ENCODE data around the gene UNC13D. TPM values are rescaled to one million over a fixed set of nuclear protein-coding genes. Genes with fewer than 3 reads are reported as not detected.

Gene UNC13D
- total RNA-seq, 2 experiments from 2014 or later, result 212 to 218 TPM

DNA sequence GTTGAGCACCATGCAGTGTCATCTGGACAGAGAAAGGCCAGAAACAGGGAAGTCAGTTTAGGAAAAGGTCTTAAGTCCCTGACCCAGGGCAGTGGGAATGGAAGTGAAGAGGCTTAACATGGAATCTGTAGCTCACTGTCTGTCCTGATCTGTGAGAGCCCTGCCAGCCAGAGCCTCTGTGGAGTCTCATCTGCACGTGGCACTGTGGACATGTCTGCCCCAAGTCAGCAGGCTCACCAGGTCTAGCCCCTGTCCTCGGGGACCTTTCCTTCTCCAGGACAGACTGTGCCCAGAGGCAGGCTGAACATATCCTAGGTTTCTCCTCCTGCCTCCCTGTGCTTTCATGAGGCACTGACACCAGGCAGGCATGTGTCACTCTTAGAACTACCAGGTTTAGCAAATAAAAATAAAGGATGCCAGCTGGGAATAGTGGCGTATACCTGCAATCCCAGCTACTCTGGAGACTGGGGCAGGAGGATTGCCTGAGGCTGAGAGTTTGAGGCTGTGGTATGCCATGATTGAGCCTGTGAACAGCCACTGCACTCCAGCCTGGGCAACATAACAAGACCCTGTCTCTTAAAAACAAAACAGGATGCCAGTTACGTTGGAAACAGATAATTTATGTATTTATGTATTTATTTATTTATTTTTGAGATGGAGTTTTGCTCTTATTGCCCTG lies 37.2 kb downstream of the UNC13D start:
- peaks cover 11% of the 10 kb centered on the region for H3K4me1 Mint-ChIP-seq
- H3K4me3 Mint-ChIP-seq, result no peak overlapping the region
- DNase-seq, result no peak
- H3K9me3 Mint-ChIP-seq (ENCODE audit: low read depth), result no peaks in the 10 kb centered on the region
- H3K27ac Mint-ChIP-seq, result no peak overlapping the region
- no peak for ATAC-seq
- H3K27me3 Mint-ChIP-seq, result no peaks in the 10 kb centered on the region
- CTCF ChIA-PET, result interaction anchor here (0.9 to 1.4 kb wide), 3 partner anchors 11 to 23 kb away, joined by 3 read pairs; no protein-coding TSS in a partner anchor
- no peaks in the 10 kb centered on the region for H3K36me3 Mint-ChIP-seq

DNA sequence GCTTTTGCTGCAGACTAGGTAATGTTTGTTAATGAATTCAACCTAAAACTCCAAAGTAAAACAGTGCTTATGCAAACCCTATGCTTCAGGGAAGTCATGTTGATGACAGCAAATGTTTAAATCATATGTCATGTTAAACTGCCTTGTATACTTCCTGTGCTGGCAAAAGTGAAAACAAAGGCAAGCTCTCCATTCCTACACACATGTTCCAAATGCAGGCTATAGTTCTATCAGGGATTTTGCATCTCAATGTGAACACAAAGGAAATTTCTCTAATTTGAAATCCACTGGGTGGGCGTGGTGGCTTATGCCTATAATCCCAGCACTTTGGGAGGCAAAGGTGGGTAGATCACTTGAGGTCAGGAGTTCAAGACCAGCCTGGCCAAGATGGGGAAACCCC lies 40.3 kb downstream of the UNC13D start:
- DNase-seq (no peak), ATAC-seq (no peak)
- Mint-ChIP-seq H3K36me3 (peaks cover 3% of the 10 kb centered on the region), H3K9me3 (ENCODE audit: low read depth) (no peaks in the 10 kb centered on the region), H3K27ac (peak overlapping the region; percentile 0), H3K4me3 (no peak overlapping the region), H3K27me3 (no peaks in the 10 kb centered on the region), H3K4me1 (peaks cover 11% of the 10 kb centered on the region)
- CTCF ChIA-PET, result interaction anchor here (0.6 to 2.6 kb wide), 7 partner anchors 11 to 56 kb away, joined by 3 to 9 read pairs (median 4); partner anchors contain the start of gene GALK1

DNA sequence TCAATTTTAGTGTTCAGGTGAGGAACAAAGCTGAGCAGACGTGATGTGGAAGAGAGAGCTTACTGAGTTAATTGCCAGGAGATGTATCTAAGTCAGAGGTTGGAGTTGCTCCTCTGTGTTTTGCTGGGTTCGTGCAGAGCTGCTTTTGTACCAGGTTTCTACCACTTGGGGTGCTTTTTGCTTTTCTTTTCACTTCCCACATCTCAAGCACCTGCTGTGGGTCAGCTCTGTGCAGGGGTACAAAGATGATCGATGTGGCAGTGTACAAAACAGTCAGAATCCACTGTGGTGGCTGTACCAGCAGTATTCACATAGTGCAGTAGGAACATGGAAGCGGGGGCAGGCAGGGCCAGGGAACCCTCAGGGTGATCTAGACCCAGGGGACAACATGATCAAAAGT lies 44.8 kb downstream of the UNC13D start:
- Mint-ChIP-seq H3K27ac (no peak overlapping the region), H3K9me3 (ENCODE audit: low read depth) (no peaks in the 10 kb centered on the region), H3K4me3 (no peak overlapping the region), H3K27me3 (no peaks in the 10 kb centered on the region), H3K4me1 (peaks cover 29% of the 10 kb centered on the region), H3K36me3 (peaks cover 17% of the 10 kb centered on the region)
- CTCF ChIA-PET, result interaction anchor here (1.3 to 1.7 kb wide), 5 partner anchors 13 to 167 kb away, joined by 3 to 5 read pairs (median 3); no protein-coding TSS in a partner anchor
- no peak for ATAC-seq
- DNase-seq, result no peak

DNA sequence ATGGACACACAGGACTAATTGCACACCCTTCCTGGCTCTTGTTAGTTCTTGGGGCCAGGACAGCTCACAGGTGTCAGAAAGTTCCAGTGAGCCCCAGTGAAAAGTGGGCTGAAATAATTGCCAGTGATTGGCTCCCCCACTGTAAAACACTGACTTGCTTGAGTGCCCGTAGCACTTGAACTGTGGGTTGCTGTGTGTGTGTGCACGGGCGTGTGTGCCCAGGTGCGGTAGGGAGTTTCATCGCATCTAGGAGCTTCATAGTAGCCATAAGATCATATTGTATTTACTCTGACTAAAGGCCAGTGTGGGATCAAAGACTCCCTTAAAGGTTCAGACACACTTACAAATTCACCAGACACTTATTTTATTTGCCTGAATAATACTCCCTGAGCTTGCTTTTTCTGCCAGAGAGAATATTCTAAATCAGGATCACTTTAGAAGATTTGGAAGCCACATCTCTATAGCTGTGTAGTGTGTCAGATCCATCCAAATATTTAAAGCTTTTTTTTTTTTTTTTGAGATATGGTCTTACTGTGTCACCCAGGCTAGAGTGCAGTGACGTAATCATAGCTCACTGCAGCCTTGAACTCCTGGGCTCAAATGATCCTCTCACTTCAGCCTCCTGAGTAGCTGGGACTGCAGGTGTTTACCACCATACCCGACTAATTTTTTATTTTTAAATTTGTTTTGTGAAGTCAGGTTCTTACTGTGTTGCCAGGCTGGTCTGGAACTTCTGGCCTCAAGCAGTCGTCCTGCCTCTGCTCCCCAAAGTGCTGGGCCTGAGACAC lies 48.2 kb downstream of the UNC13D start:
- Mint-ChIP-seq H3K36me3 (peaks cover 31% of the 10 kb centered on the region), H3K27me3 (no peaks in the 10 kb centered on the region), H3K27ac (no peak overlapping the region), H3K9me3 (ENCODE audit: low read depth) (no peaks in the 10 kb centered on the region), H3K4me3 (no peak overlapping the region), H3K4me1 (peaks cover 41% of the 10 kb centered on the region)
- no peak for DNase-seq
- ATAC-seq, result no peak
- CTCF ChIA-PET, result interaction anchor here (1.0 to 2.5 kb wide), 10 partner anchors 9 to 59 kb away, joined by 3 to 10 read pairs (median 6); partner anchors contain the start of genes GALK1 and WBP2

DNA sequence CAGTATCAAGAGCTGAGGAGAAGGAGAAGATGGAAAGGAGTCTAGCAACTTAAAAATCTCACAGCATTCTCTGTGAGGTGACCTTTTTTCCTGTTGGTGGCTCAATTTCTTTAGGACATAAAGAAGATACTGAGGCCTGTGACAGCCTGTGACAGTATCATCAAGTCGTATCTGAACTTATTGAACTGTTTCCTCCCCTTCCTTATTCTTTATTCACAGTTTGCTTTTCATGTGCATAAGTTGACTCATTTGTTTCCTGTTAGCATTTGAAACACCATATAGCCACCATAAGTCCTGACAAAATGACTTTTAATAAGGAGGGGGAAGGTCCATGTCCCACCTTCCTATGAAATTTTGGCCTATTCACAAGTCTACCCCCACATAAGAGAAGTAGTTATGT lies 50.7 kb downstream of the UNC13D start:
- H3K4me1 Mint-ChIP-seq, result peaks cover 45% of the 10 kb centered on the region
- peak overlapping the region; percentile 34 for H3K27ac Mint-ChIP-seq
- CTCF ChIA-PET, result interaction anchor here (0.6 to 1.1 kb wide), 2 partner anchors 10 to 106 kb away, joined by 3 read pairs; no protein-coding TSS in a partner anchor
- H3K9me3 Mint-ChIP-seq (ENCODE audit: low read depth), result no peaks in the 10 kb centered on the region
- DNase-seq (no peak), ATAC-seq (peak; percentile 27)
- H3K36me3 Mint-ChIP-seq, result peaks cover 33% of the 10 kb centered on the region
- no peaks in the 10 kb centered on the region for H3K27me3 Mint-ChIP-seq
- H3K4me3 Mint-ChIP-seq, result no peak overlapping the region

DNA sequence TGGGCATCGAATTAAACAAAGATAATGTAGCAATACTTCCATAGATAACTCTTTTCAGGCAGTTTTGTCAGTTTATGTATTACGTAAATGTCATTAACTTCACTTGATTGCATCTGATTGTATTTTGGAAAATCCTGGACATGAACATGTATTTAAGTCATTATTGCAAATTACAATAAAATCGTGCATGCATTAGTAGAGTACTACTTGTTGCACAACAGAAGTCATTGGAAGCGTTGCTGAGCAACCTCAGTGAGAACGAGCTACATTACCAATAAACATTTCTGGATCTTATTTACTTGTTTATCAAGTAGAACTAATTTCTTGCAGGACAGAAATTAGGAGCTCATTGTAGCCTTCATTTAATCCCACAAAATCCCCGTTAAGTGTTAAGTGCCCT lies 53.0 kb downstream of the UNC13D start:
- Mint-ChIP-seq H3K4me3 (no peak overlapping the region), H3K27ac (no peak overlapping the region), H3K36me3 (peaks cover 31% of the 10 kb centered on the region), H3K27me3 (no peaks in the 10 kb centered on the region), H3K4me1 (peaks cover 48% of the 10 kb centered on the region), H3K9me3 (ENCODE audit: low read depth) (no peaks in the 10 kb centered on the region)
- no peak for DNase-seq
- CTCF ChIA-PET, result interaction anchor here (1.1 to 4.3 kb wide), 5 partner anchors 26 to 44 kb away, joined by 3 to 16 read pairs (median 4); partner anchors contain the start of gene GALK1
- no peak for ATAC-seq

DNA sequence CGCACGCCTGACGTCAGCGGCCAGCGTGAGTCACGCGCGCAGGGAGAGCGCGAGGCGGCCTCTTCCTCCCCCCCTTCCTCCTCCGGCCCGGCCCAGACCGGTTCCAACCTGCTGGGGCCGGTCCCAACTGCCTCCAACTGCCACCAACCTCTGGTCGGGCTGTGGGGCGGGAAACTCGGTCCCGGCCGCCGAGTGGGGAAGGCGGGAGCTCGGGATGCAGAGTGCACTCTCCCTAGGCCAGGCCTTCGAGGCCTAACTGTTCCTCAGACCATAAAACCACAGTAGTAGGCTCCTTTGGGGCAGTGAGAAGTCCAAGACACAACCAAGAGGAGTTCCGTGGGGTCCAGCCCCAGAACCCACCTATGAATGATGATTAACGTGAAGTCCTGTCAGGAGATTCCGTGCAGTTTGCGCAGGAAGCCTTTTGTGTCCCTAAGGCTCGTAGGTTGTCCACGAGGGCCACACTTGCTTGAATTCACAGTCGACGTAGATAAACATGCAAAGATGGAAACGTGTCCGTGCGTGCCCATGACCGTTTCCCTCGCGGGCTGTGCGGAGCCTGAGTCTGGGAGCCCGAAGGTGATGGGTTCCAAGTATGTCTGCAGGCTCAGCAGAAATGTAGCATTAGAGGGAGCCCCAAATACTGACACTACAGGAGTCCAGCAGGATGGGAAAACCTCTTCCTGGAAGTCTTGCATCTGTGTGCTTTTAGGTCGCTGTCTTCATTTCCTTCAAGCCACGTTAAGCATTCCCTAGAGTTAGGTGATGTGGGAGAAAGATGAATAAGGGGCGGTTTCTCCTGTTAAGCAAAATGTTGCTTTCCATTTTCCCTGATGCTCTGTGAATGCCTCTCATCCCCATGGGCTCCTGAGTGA lies 59.0 kb downstream of the UNC13D start:
- Mint-ChIP-seq H3K4me1 (peaks cover 44% of the 10 kb centered on the region), H3K27me3 (no peaks in the 10 kb centered on the region)

DNA sequence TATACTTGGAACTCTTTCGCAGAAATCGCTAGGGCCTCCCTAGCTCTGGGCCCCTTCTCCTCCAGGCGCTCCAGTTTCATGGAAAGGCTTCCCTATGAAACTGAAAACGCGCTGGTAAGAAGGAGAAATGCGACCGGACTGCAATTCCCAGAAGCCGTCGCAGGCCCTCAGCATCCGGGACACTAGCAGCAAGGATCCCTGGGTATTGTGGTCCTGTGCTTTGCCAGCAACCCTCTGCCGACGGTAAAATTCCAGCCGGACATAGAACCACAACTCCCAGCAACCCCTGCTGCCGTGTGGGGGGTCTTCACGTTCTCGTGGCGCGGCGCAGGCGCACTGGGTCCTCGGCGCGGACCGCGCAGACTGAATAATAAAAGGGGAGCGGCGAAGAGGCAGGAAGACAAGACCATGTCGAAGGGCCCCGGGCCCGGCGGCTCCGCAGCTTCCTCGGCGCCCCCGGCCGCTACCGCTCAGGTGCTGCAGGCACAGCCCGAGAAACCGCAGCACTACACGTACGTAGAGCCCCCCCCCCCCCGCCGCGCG lies 59.7 kb downstream of the UNC13D start, which contains the start of gene UNK:
UNK (plus strand) TSS at position 334 of the 543 bp plus-strand sequence; CDS start at position 409, 75 bp downstream.
- H3K4me1 Mint-ChIP-seq, result peaks cover 50% of the 10 kb centered on the region

More for the DNA sequence above, 59.0 kb downstream of the UNC13D start:
- Mint-ChIP-seq H3K27ac (peak overlapping the region; percentile 100), H3K4me3 (peak overlapping the region; percentile 79), H3K9me3 (ENCODE audit: low read depth) (no peaks in the 10 kb centered on the region), H3K36me3 (peaks cover 7% of the 10 kb centered on the region)
- ATAC-seq (peak; percentile 62), DNase-seq (peak; percentile 95)
- CTCF ChIA-PET, result interaction anchor here (0.8 to 2.3 kb wide), 10 partner anchors 14 to 153 kb away, joined by 3 to 14 read pairs (median 7); partner anchors contain the start of genes GALK1, TRIM65 and WBP2

DNA sequence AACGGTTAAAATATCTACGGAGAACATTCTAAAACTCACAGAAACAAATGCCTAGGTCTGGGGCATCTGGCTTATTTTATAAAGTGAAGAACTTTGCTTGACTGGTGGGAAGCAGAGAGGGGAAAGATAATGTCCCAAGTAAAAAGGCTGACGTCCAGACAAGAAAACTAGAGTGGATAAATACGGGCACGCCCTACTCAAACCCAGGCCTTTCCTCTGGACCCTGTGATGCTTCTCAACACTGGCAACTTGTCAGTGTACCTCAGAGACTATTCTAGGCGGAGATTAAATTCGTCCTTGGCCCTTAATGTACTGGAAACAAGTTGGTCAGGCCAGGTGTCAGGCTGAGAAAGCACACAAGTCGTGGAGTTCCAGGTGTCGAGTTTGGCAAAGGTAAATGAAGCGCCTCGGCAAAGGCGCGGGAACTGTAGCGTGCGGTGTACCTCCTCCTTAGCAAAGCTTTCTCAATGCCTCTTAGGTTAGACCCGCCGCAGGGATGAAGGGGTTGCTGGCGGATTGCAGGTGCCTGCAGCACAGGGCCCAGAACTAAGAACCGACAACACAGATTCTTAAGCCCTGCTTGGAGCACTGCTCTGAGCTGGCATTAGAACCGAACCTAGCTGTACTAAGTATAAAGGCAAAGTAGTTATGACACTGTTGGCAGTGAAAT lies 60.3 kb downstream of the UNC13D start:
- H3K4me3 Mint-ChIP-seq, result peak overlapping the region; percentile 79
- no peaks in the 10 kb centered on the region for H3K9me3 Mint-ChIP-seq (ENCODE audit: low read depth)
- peaks cover 11% of the 10 kb centered on the region for H3K36me3 Mint-ChIP-seq
- H3K4me1 Mint-ChIP-seq, result peaks cover 51% of the 10 kb centered on the region
- DNase-seq (peak; percentile 67), ATAC-seq (peak; percentile 2)
- peak overlapping the region; percentile 100 for H3K27ac Mint-ChIP-seq
- CTCF ChIA-PET, result interaction anchor here (0.6 to 2.6 kb wide), 25 partner anchors 9 to 484 kb away, joined by 3 to 18 read pairs (median 5); partner anchors contain the start of genes GALK1, SMIM5, TRIM65 and UNC13D
- peaks cover 2% of the 10 kb centered on the region for H3K27me3 Mint-ChIP-seq

More for the DNA sequence above, 59.7 kb downstream of the UNC13D start, which contains the start of gene UNK:
- DNase-seq (peak; percentile 99), ATAC-seq (peak; percentile 72)
- Mint-ChIP-seq H3K27me3 (peaks cover 1% of the 10 kb centered on the region), H3K4me3 (peak within 1 kb of the TSS; percentile 79), H3K27ac (peak within 1 kb of the TSS; percentile 100), H3K9me3 (ENCODE audit: low read depth) (no peaks in the 10 kb centered on the region), H3K36me3 (peaks cover 10% of the 10 kb centered on the region)
- CTCF ChIA-PET, result interaction anchor here (0.6 to 2.6 kb wide), 9 partner anchors 20 to 484 kb away, joined by 3 to 18 read pairs (median 7); partner anchors contain the start of genes GALK1, TRIM65 and WBP2

DNA sequence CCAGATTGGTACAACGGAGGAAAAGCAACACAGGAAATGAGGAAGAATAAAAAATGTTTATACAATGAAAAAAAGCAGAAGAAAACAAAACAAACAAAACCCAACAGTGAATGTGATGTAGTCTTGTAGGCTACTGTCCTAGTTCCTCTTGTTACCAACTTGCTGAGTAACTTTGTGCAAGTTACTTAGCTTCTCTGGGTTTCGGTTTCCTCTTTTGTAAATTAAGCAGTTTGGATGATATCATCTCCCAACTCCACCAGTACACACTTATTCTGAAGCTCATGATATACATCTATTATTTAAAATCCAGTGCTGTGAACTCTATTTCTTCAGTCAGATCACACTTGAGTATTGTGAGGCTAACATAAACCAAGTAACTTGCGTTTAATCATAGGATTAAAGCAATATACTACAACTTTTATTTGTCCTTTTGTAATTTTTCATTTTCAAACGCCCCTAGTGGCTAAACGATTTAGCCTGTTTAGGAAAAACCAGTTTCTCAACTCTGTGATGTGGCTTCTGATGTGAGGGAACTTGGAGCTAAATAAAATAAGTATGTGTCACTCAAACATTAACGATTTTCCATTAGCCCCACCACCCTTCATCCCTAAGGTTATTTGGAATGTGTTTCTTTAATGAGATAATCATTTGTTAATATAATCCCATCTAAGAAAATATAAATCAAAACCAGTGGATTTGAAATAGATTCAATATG lies 61.0 kb downstream of the UNC13D start:
- ATAC-seq, result peak; percentile 18
- no peaks in the 10 kb centered on the region for H3K9me3 Mint-ChIP-seq (ENCODE audit: low read depth)
- peaks cover 16% of the 10 kb centered on the region for H3K36me3 Mint-ChIP-seq
- CTCF ChIA-PET, result interaction anchor here (0.6 to 2.6 kb wide), 25 partner anchors 10 to 445 kb away, joined by 3 to 18 read pairs (median 5); partner anchors contain the start of genes GALK1, SMIM5, TRIM65 and UNC13D
- peaks cover 2% of the 10 kb centered on the region for H3K27me3 Mint-ChIP-seq
- H3K4me1 Mint-ChIP-seq, result peaks cover 53% of the 10 kb centered on the region
- DNase-seq, result no peak
- peak overlapping the region; percentile 100 for H3K27ac Mint-ChIP-seq
- peak overlapping the region; percentile 79 for H3K4me3 Mint-ChIP-seq

All from activated CD8-positive, alpha-beta memory T cell treated with anti-CD3 and anti-CD28 coated beads, Interleukin-2, amount 10 ng/mL, durations not matched to agents 7 days and 5 days (primary cell).